Transverse colon (tissue), 4 donors: ENCODE measurements around the gene CST9.

Source experiments
- CTCF ChIP-seq, 5 experiments: fragments of 200-600 bp in 3 of 5; fragments of 450-650 bp in 2 of 5; sonication (generic) in 3 of 5; IDR thresholded peaks; 1 replicate in 2 of 5; 2 replicates in 3 of 5; pipeline ENCODE4 v1.5.1; 2016 to 2017; ENCODE audit warnings: antibody characterized with exemption in 5 of 5, inconsistent platforms in 3 of 5, mild to moderate bottlenecking in 2 of 5, moderate library complexity in 1 of 5
- POLR2AphosphoS5 ChIP-seq, 3 donors: sonication (generic); formaldehyde crosslinking; IDR thresholded peaks; one replicate each; pipeline ENCODE4 v1.6.1; 2016; ENCODE audit warnings: antibody characterized with exemption in 3 of 3

GRCh38 chr20:23584434-23585199, 21.1 kb downstream of the CST9 start:
- TF ChIP-seq CTCF (IDR thresholded peaks at IDR 0.05) (no peak), POLR2AphosphoS5 (IDR thresholded peaks at IDR 0.05) (no peak)
